Activated naive CD8-positive, alpha-beta T cell treated with anti-CD3 and anti-CD28 coated beads, Interleukin-2, amount 10 ng/mL, durations not matched to agents 7 days and 5 days (primary cell): ENCODE measurements around the gene FNDC3B. TPM values are rescaled to one million over a fixed set of nuclear protein-coding genes. Genes with fewer than 3 reads are reported as not detected.

Source experiments
- ATAC-seq: fragments of 150-1000 bp; cut with Tn5 transposase; one replicate; pipeline ENCODE4 v1.10.0; 2021; ENCODE audit warnings: low read depth, moderate library complexity
- POLR2A ChIA-PET: fragments of 350-600 bp; sonication (Branson Sonifier 250); formaldehyde crosslinking; loops from one replicate; lab custom pipeline; 2021; ENCODE audit warnings: antibody characterized with exemption; lab: Charles Lee
- DNase-seq: peaks from one replicate; pipeline ENCODE4 v3.0.0; 2021
- H3K27ac Mint-ChIP-seq: one replicate; pipeline ENCODE4 v1.8.0; 2022; ENCODE audit warnings: mild to moderate bottlenecking, mixed read lengths
- H3K27me3 Mint-ChIP-seq: one replicate; pipeline ENCODE4 v1.8.0; 2022; ENCODE audit warnings: mild to moderate bottlenecking, moderate library complexity, mixed read lengths
- H3K36me3 Mint-ChIP-seq: one replicate; pipeline ENCODE4 v1.8.0; 2021; ENCODE audit warnings: mild to moderate bottlenecking, mixed read lengths
- H3K4me1 Mint-ChIP-seq: one replicate; pipeline ENCODE4 v1.8.0; 2021; ENCODE audit warnings: mixed read lengths
- H3K4me3 Mint-ChIP-seq: one replicate; pipeline ENCODE4 v1.8.0; 2022; ENCODE audit warnings: mild to moderate bottlenecking, moderate library complexity, mixed read lengths
- H3K9me3 Mint-ChIP-seq: one replicate; pipeline ENCODE4 v1.8.0; 2021; ENCODE audit warnings: mixed read lengths
- total RNA-seq, 2 experiments: library from RNA; stranded (reverse); gene quantifications; one replicate each; pipeline ENCODE4 v1.2.3, GENCODE V29; 2021

The FNDC3B gene
- total RNA-seq, 2 experiments from 2014 or later, result 15.8 to 16.3 TPM

GRCh38 chr3:172438186-172438585, 398.8 kb downstream of the FNDC3B start:
- H3K27ac Mint-ChIP-seq, result no peak overlapping the region
- peaks cover 50% of the 10 kb centered on the region for H3K27me3 Mint-ChIP-seq
- H3K4me3 Mint-ChIP-seq, result no peak overlapping the region
- H3K4me1 Mint-ChIP-seq, result no peaks in the 10 kb centered on the region
- no peak for DNase-seq
- H3K36me3 Mint-ChIP-seq, result no peaks in the 10 kb centered on the region
- POLR2A ChIA-PET, result no interaction called here
- H3K9me3 Mint-ChIP-seq, result peaks cover 4% of the 10 kb centered on the region
- no peak for ATAC-seq

- H3K36me3 Mint-ChIP-seq, result no peaks in the 10 kb centered on the region
- no peak for ATAC-seq
- POLR2A ChIA-PET, result no interaction called here
- no peak overlapping the region for H3K27ac Mint-ChIP-seq
- H3K4me3 Mint-ChIP-seq, result no peak overlapping the region
- H3K27me3 Mint-ChIP-seq, result peaks cover 80% of the 10 kb centered on the region
- H3K9me3 Mint-ChIP-seq, result no peaks in the 10 kb centered on the region
- peaks cover 5% of the 10 kb centered on the region for H3K4me1 Mint-ChIP-seq
- no peak for DNase-seq
Observed at GRCh38 chr3:172441581-172441980, 402.2 kb downstream of the FNDC3B start.

GRCh38 chr3:172442606-172443005, 403.2 kb downstream of the FNDC3B start:
- Mint-ChIP-seq H3K36me3 (no peaks in the 10 kb centered on the region), H3K4me1 (peaks cover 11% of the 10 kb centered on the region), H3K27ac (no peak overlapping the region), H3K9me3 (no peaks in the 10 kb centered on the region), H3K4me3 (no peak overlapping the region), H3K27me3 (peaks cover 88% of the 10 kb centered on the region)
- POLR2A ChIA-PET, result no interaction called here
- DNase-seq (no peak), ATAC-seq (no peak)

GRCh38 chr3:172444821-172445220, 405.4 kb downstream of the FNDC3B start:
- Mint-ChIP-seq H3K4me1 (peaks cover 27% of the 10 kb centered on the region), H3K36me3 (no peaks in the 10 kb centered on the region), H3K9me3 (no peaks in the 10 kb centered on the region), H3K4me3 (no peak overlapping the region), H3K27me3 (peaks cover 92% of the 10 kb centered on the region), H3K27ac (no peak overlapping the region)
- DNase-seq (no peak), ATAC-seq (no peak)
- POLR2A ChIA-PET, result no interaction called here

GRCh38 chr3:172446198-172446597, 406.8 kb downstream of the FNDC3B start:
- Mint-ChIP-seq H3K27me3 (peaks cover 94% of the 10 kb centered on the region), H3K9me3 (no peaks in the 10 kb centered on the region), H3K36me3 (no peaks in the 10 kb centered on the region), H3K4me1 (peaks cover 31% of the 10 kb centered on the region), H3K27ac (no peak overlapping the region), H3K4me3 (no peak overlapping the region)
- POLR2A ChIA-PET, result no interaction called here
- DNase-seq, result no peak
- ATAC-seq, result no peak

GRCh38 chr3:172447611-172448579, 408.5 kb downstream of the FNDC3B start, which contains the start of gene GHSR:
Gene GHSR (minus strand): TSS chr3:172448456. CDS start chr3:172448413, 43 bp downstream.
- H3K36me3 Mint-ChIP-seq, result no peaks in the 10 kb centered on the region
- H3K27ac Mint-ChIP-seq, result no peak within 1 kb of the TSS
- POLR2A ChIA-PET, result no interaction called here
- peaks cover 31% of the 10 kb centered on the region for H3K4me1 Mint-ChIP-seq
- ATAC-seq, result peak; percentile 56
- peak within 1 kb of the TSS; percentile 47 for H3K4me3 Mint-ChIP-seq
- peaks cover 89% of the 10 kb centered on the region for H3K27me3 Mint-ChIP-seq
- no peaks in the 10 kb centered on the region for H3K9me3 Mint-ChIP-seq
- peak; percentile 43 for DNase-seq

- H3K4me3 Mint-ChIP-seq, result peak overlapping the region; percentile 38
- peaks cover 31% of the 10 kb centered on the region for H3K4me1 Mint-ChIP-seq
- POLR2A ChIA-PET, result no interaction called here
- H3K27me3 Mint-ChIP-seq, result peaks cover 86% of the 10 kb centered on the region
- H3K27ac Mint-ChIP-seq, result no peak overlapping the region
- no peaks in the 10 kb centered on the region for H3K9me3 Mint-ChIP-seq
- ATAC-seq (no peak), DNase-seq (peak; percentile 33)
- H3K36me3 Mint-ChIP-seq, result no peaks in the 10 kb centered on the region
Observed at GRCh38 chr3:172448661-172449465, 409.5 kb downstream of the FNDC3B start.

GRCh38 chr3:172449466-172450149, 410.2 kb downstream of the FNDC3B start:
- Mint-ChIP-seq H3K27me3 (peaks cover 87% of the 10 kb centered on the region), H3K27ac (no peak overlapping the region), H3K4me3 (peak overlapping the region; percentile 38), H3K36me3 (no peaks in the 10 kb centered on the region), H3K4me1 (peaks cover 31% of the 10 kb centered on the region), H3K9me3 (no peaks in the 10 kb centered on the region)
- POLR2A ChIA-PET, result no interaction called here
- ATAC-seq, result peak; percentile 33
- peak; percentile 64 for DNase-seq

Other genes with a start within 250 kb of the FNDC3B start
- 1 to 10 TPM; 1.0 to 1.7 TPM for gene PLD1, start 229.1 kb upstream of the FNDC3B start, total RNA-seq
- gene TMEM212, start 196.2 kb upstream of the FNDC3B start, total RNA-seq, result not detected